ENCODE data around the gene ATP1A2.

- TF ChIP-seq RAD21 (IDR thresholded peaks at IDR 0.05) (no peak), CTCF (IDR thresholded peaks at IDR 0.05; ENCODE audit: low read depth, low read length, missing input control) (no peak), HNF4G (IDR thresholded peaks at IDR 0.05) (no peak), JUND (IDR thresholded peaks at IDR 0.05) (no peak), YY1 (IDR thresholded peaks at IDR 0.05) (no peak), FOXA1 (IDR thresholded peaks at IDR 0.05) (no peak), TAF1 (conservative IDR thresholded peaks at IDR 0.05) (no peak), REST (IDR thresholded peaks at IDR 0.05) (no peak), ATF3 (IDR thresholded peaks at IDR 0.05) (no peak), GABPA (IDR thresholded peaks at IDR 0.05 in 1 of 2, conservative IDR thresholded peaks at IDR 0.05 in 1 of 2) (no peak), EGR1 (IDR thresholded peaks at IDR 0.05; ENCODE audit: low read depth in 2 of 2) (no peak), ZBTB33 (IDR thresholded peaks at IDR 0.05) (no peak), HNF4A (conservative IDR thresholded peaks at IDR 0.05) (no peak)
Measured at GRCh38 chr1:160151303-160151702, 35.7 kb downstream of the ATP1A2 start, which contains the start of gene ATP1A4.
